Measurements from ENCODE around the gene PHLPP1. TPM values are rescaled to one million over a fixed set of nuclear protein-coding genes. Genes with fewer than 3 reads are reported as not detected.
A peak's percentile ranks its signal among the peaks of the same experiment; 100 is the strongest.

The PHLPP1 gene
- total and polyA plus RNA-seq, 4 experiments from 2014 or later = 0.36 to 7.8 (median 6.3) TPM; not detected in 1

DNA sequence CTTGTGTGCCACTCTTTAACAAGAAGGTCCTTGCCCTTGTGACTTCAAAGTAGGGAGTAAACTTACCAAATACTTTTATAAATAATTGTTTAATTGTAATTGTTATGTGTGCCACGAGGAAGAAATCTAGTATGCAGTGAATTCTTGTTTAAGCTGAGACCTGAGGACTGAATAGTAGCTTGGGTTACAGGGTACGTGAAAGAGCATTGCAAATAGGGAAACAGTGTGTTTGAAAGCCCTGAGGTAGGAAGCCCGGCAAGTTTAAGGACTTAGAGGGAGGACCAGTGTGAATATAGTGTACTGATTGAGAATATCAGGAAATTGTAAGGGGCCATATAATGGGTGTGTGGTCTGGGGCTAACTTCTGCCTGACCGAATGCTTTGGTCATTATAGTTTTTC is 26.2 kb downstream of the PHLPP1 start:
- Mint-ChIP-seq H3K4me3 (no peak overlapping the region), H3K27ac (no peak overlapping the region), H3K9me3 (no peaks in the 10 kb centered on the region), H3K36me3 (no peaks in the 10 kb centered on the region), H3K4me1 (peaks cover 0 to 13% (median 7%) of the 10 kb centered on the region in 4 donors), H3K27me3 (no peaks in the 10 kb centered on the region)
- ChIA-PET POLR2A (ENCODE audit: partially characterized antibody) (no interaction called here), CTCF (ENCODE audit: partially characterized antibody) (interaction anchor here (1.9 kb wide), 1 partner anchor 11 kb away, joined by 4 read pairs; no protein-coding TSS in a partner anchor)
- intact Hi-C loops (cut with micrococcal nuclease) = no loop called here
- no peak for DNase-seq
- Histone ChIP-seq H3K27ac (ENCODE audit: low read depth, low read length) (no peak overlapping the region), H3K4me1 (ENCODE audit: insufficient read depth, low read length) (no peaks in the 10 kb centered on the region), H3K36me3 (ENCODE audit: insufficient read depth, low read length) (no peaks in the 10 kb centered on the region), H3K27me3 (ENCODE audit: insufficient read depth, low read length) (no peaks in the 10 kb centered on the region), H3K4me3 (ENCODE audit: low read length in 2 of 2) (no peak overlapping the region), H3K9me3 (ENCODE audit: control insufficient read depth in 1 of 2, low read length in 2 of 2) (no peaks in the 10 kb centered on the region)

- Histone ChIP-seq H3K9me3 (ENCODE audit: control insufficient read depth in 1 of 2, low read length in 2 of 2) (no peaks in the 10 kb centered on the region), H3K36me3 (ENCODE audit: insufficient read depth, low read length) (no peaks in the 10 kb centered on the region), H3K27ac (ENCODE audit: low read depth, low read length) (no peak overlapping the region), H3K4me3 (ENCODE audit: low read length in 2 of 2) (no peak overlapping the region), H3K4me1 (ENCODE audit: insufficient read depth, low read length) (no peaks in the 10 kb centered on the region), H3K27me3 (ENCODE audit: insufficient read depth, low read length) (no peaks in the 10 kb centered on the region)
- Mint-ChIP-seq H3K27me3 (peaks cover 0 to 1% of the 10 kb centered on the region in 2 donors), H3K4me3 (no peak overlapping the region), H3K27ac (peak overlapping the region in 1 of 7 donors; percentile 1), H3K9me3 (peaks cover 0 to under 1% (median 0%) of the 10 kb centered on the region in 8 donors), H3K4me1 (peaks cover 0 to 11% (median 7%) of the 10 kb centered on the region in 4 donors), H3K36me3 (peaks cover 0 to 4% of the 10 kb centered on the region in 2 donors)
- intact Hi-C loops (cut with micrococcal nuclease) = no loop called here
- POLR2A ChIA-PET (ENCODE audit: partially characterized antibody) = no interaction called here
- CTCF ChIA-PET (ENCODE audit: partially characterized antibody) = no interaction called here
- DNase-seq = no peak
These were observed 29.0 kb downstream of the PHLPP1 start for GRCh38 chr18:62744076-62744968.

DNA sequence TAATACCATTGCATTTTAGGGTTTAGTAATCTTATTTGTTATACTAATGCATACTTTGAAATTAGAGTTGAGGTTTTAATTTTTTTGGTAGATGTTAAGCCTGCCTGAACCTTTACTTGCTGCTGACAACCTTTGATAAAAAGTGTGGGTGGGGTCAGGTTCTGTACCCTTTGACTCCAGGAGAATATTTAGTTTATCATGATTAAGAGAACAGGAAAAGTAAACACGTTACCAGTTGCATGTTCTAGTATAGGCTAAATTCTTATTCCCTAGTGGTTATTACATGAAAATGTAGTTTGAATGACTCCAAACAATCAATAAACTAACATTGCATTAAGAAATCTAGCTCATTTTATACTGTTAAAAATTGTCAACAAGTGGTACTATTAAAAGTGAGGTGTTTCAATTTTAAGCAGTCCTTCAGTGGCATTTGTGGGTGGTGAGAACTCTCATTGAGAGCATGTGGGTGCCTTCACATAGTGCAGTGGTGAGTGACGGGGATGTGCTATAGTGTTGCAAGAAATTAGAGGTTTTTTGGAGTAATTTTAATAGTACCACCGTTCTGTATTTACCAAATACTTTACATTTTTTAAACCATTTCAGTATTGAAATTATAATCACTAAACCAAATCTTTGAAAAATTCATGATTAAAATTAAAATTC is 29.9 kb downstream of the PHLPP1 start:
- intact Hi-C loops (cut with micrococcal nuclease) = no loop called here
- H3K4me3 ChIP-seq (ENCODE audit: low read length in 2 of 2) = no peak overlapping the region
- H3K9me3 ChIP-seq (ENCODE audit: control insufficient read depth in 1 of 2, low read length in 2 of 2) = no peaks in the 10 kb centered on the region
- Mint-ChIP-seq H3K36me3 (peaks cover 0 to 4% of the 10 kb centered on the region in 2 donors), H3K4me3 (no peak overlapping the region), H3K27me3 (peaks cover 0 to 1% of the 10 kb centered on the region in 2 donors), H3K4me1 (peaks cover 0 to 11% (median 3%) of the 10 kb centered on the region in 4 donors), H3K27ac (no peak overlapping the region), H3K9me3 (peaks cover 0 to 2% (median 0%) of the 10 kb centered on the region in 8 donors)
- H3K36me3 ChIP-seq (ENCODE audit: insufficient read depth, low read length) = no peaks in the 10 kb centered on the region
- H3K27ac ChIP-seq (ENCODE audit: low read depth, low read length) = no peak overlapping the region
- H3K27me3 ChIP-seq (ENCODE audit: insufficient read depth, low read length) = no peaks in the 10 kb centered on the region
- ChIA-PET CTCF (ENCODE audit: partially characterized antibody) (no interaction called here), POLR2A (ENCODE audit: partially characterized antibody) (no interaction called here)
- H3K4me1 ChIP-seq (ENCODE audit: insufficient read depth, low read length) = no peaks in the 10 kb centered on the region
- DNase-seq = no peak

DNA sequence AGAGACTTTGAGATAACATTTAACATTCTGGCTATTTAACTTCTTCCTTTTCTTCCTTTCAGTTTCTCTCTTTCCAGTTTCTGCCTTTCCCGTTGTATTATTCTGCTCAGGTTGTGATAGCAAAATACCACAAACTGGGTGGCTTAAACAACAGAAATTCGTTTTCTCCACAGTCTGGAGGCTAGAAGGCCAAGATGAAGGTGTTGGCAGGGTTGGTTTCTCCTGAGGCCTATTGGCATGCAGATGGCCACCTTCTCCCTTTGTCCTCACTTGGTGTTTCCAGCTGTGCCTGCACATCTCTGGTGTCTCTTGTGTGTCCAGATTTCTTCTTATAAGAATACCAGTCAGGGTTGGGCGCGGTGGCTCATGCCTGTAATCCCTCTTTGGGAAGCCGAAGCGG is 34.0 kb downstream of the PHLPP1 start:
- ChIA-PET CTCF (ENCODE audit: partially characterized antibody) (no interaction called here), POLR2A (ENCODE audit: partially characterized antibody) (no interaction called here)
- no peak for DNase-seq
- H3K4me3 Mint-ChIP-seq = no peak overlapping the region
- peaks cover 0 to 10% (median 5%) of the 10 kb centered on the region in 4 donors for H3K4me1 Mint-ChIP-seq
- H3K4me3 ChIP-seq (ENCODE audit: low read length in 2 of 2) = no peak overlapping the region
- no peaks in the 10 kb centered on the region for H3K36me3 ChIP-seq (ENCODE audit: insufficient read depth, low read length)
- no peak overlapping the region for H3K27ac ChIP-seq (ENCODE audit: low read depth, low read length)
- no peaks in the 10 kb centered on the region for H3K4me1 ChIP-seq (ENCODE audit: insufficient read depth, low read length)
- H3K9me3 Mint-ChIP-seq = peaks cover 0 to 2% (median 0%) of the 10 kb centered on the region in 8 donors
- intact Hi-C loops (cut with micrococcal nuclease) = no loop called here
- H3K27ac Mint-ChIP-seq = no peak overlapping the region
- peaks cover 0 to 4% of the 10 kb centered on the region in 2 donors for H3K36me3 Mint-ChIP-seq
- no peaks in the 10 kb centered on the region for H3K9me3 ChIP-seq (ENCODE audit: control insufficient read depth in 1 of 2, low read length in 2 of 2)
- peaks cover 0 to 1% of the 10 kb centered on the region in 2 donors for H3K27me3 Mint-ChIP-seq
- no peaks in the 10 kb centered on the region for H3K27me3 ChIP-seq (ENCODE audit: insufficient read depth, low read length)

GRCh38 chr18:62751341-62751821 is 36.0 kb downstream of the PHLPP1 start:
- peaks cover 0 to 1% of the 10 kb centered on the region in 2 donors for H3K27me3 Mint-ChIP-seq
- no peak overlapping the region for H3K27ac Mint-ChIP-seq
- no peaks in the 10 kb centered on the region for H3K36me3 ChIP-seq (ENCODE audit: insufficient read depth, low read length)
- POLR2A ChIA-PET (ENCODE audit: partially characterized antibody) = no interaction called here
- no peaks in the 10 kb centered on the region for H3K9me3 ChIP-seq (ENCODE audit: control insufficient read depth in 1 of 2, low read length in 2 of 2)
- peaks cover 0 to 6% (median 0%) of the 10 kb centered on the region in 8 donors for H3K9me3 Mint-ChIP-seq
- CTCF ChIA-PET (ENCODE audit: partially characterized antibody) = no interaction called here
- H3K4me3 ChIP-seq (ENCODE audit: low read length in 2 of 2) = no peak overlapping the region
- no peak overlapping the region for H3K4me3 Mint-ChIP-seq
- intact Hi-C loops (cut with micrococcal nuclease) = no loop called here
- no peak for DNase-seq
- no peaks in the 10 kb centered on the region for H3K4me1 ChIP-seq (ENCODE audit: insufficient read depth, low read length)
- no peak overlapping the region for H3K27ac ChIP-seq (ENCODE audit: low read depth, low read length)
- H3K27me3 ChIP-seq (ENCODE audit: insufficient read depth, low read length) = no peaks in the 10 kb centered on the region
- peaks cover 0 to 15% of the 10 kb centered on the region in 2 donors for H3K36me3 Mint-ChIP-seq
- H3K4me1 Mint-ChIP-seq = peaks cover 0 to 10% (median 5%) of the 10 kb centered on the region in 4 donors

- no peaks in the 10 kb centered on the region for H3K4me1 ChIP-seq (ENCODE audit: insufficient read depth, low read length)
- Mint-ChIP-seq H3K36me3 (peaks cover 0 to 15% of the 10 kb centered on the region in 2 donors), H3K4me1 (peaks cover 0 to 10% (median 5%) of the 10 kb centered on the region in 4 donors), H3K9me3 (peaks cover 0 to 6% (median 0%) of the 10 kb centered on the region in 8 donors), H3K27ac (no peak overlapping the region), H3K4me3 (no peak overlapping the region), H3K27me3 (peaks cover 0 to 1% of the 10 kb centered on the region in 2 donors)
- no peak for DNase-seq
- H3K4me3 ChIP-seq (ENCODE audit: low read length in 2 of 2) = no peak overlapping the region
- H3K27ac ChIP-seq (ENCODE audit: low read depth, low read length) = no peak overlapping the region
- H3K9me3 ChIP-seq (ENCODE audit: control insufficient read depth in 1 of 2, low read length in 2 of 2) = no peaks in the 10 kb centered on the region
- H3K36me3 ChIP-seq (ENCODE audit: insufficient read depth, low read length) = no peaks in the 10 kb centered on the region
- intact Hi-C loops (cut with micrococcal nuclease) = no loop called here
- POLR2A ChIA-PET (ENCODE audit: partially characterized antibody) = no interaction called here
- CTCF ChIA-PET (ENCODE audit: partially characterized antibody) = interaction anchor here (1.5 kb wide), 2 partner anchors 9 to 10 kb away, joined by 3 to 4 read pairs; no protein-coding TSS in a partner anchor
- H3K27me3 ChIP-seq (ENCODE audit: insufficient read depth, low read length) = no peaks in the 10 kb centered on the region
These were observed 36.6 kb downstream of the PHLPP1 start for GRCh38 chr18:62751977-62752376.

DNA sequence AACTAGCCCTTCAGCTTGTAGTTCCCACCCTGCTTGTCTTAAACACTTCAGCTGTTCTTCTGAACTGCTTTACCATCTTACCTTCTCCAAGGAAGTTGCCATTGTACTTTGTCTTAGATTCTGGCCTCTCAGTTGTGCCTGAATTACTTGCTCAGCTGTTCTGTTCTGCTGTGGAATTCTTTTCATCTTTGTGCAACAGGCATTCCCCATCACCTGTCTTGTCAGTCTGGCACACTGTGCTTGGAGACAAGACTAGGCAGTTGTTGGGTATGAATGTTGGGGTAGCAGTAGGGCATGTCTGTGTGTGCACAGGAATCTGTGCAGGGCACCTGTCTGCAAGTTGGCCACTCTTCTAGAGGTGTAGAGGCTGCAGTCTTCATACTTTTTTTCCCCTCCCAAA is 38.7 kb downstream of the PHLPP1 start:
- H3K36me3 ChIP-seq (ENCODE audit: insufficient read depth, low read length) = no peaks in the 10 kb centered on the region
- Mint-ChIP-seq H3K4me1 (peaks cover 0 to 10% (median 4%) of the 10 kb centered on the region in 4 donors), H3K36me3 (peaks cover 0 to 11% of the 10 kb centered on the region in 2 donors), H3K27me3 (no peaks in the 10 kb centered on the region), H3K27ac (no peak overlapping the region), H3K4me3 (no peak overlapping the region), H3K9me3 (peaks cover 0 to 6% (median 0%) of the 10 kb centered on the region in 8 donors)
- intact Hi-C loops (cut with micrococcal nuclease) = no loop called here
- H3K27ac ChIP-seq (ENCODE audit: low read depth, low read length) = no peak overlapping the region
- CTCF ChIA-PET (ENCODE audit: partially characterized antibody) = no interaction called here
- no peaks in the 10 kb centered on the region for H3K4me1 ChIP-seq (ENCODE audit: insufficient read depth, low read length)
- H3K4me3 ChIP-seq (ENCODE audit: low read length in 2 of 2) = no peak overlapping the region
- no peaks in the 10 kb centered on the region for H3K27me3 ChIP-seq (ENCODE audit: insufficient read depth, low read length)
- no peaks in the 10 kb centered on the region for H3K9me3 ChIP-seq (ENCODE audit: control insufficient read depth in 1 of 2, low read length in 2 of 2)
- POLR2A ChIA-PET (ENCODE audit: partially characterized antibody) = no interaction called here
- no peak for DNase-seq
